Measurements from ENCODE around the gene WDR86.
A peak's percentile ranks its signal among the peaks of the same experiment; 100 is the strongest.

Gene WDR86

GRCh38 chr7:151426441-151426903 is 16.6 kb upstream of the WDR86 start:
- Histone ChIP-seq H3K27ac (ENCODE audit: low read length, poor library complexity, severe bottlenecking) (peak overlapping the region; percentile 51), H3K4ac (ENCODE audit: low read depth in 1 of 2, low read length in 2 of 2) (no peak overlapping the region), H3K27me3 (ENCODE audit: control insufficient read depth in 1 of 2, insufficient read depth in 1 of 2, low read length in 2 of 2) (no peaks in the 10 kb centered on the region), H3K18ac (ENCODE audit: low read depth in 1 of 2, low read length in 2 of 2) (peak overlapping the region in 1 of 2 experiments; percentile 28), H3K4me1 (ENCODE audit: control insufficient read depth, insufficient read depth, low read depth, low read length) (peaks cover 35% of the 10 kb centered on the region), H3K14ac (ENCODE audit: low read length in 2 of 2) (no peak overlapping the region), H3K4me2 (ENCODE audit: low read length, poor library complexity, severe bottlenecking) (no peak overlapping the region), H2BK12ac (ENCODE audit: low read length in 2 of 2) (no peak overlapping the region), H3K9ac (ENCODE audit: low read length) (peak overlapping the region; percentile 77), H2AK5ac (ENCODE audit: low read length, severe bottlenecking) (no peak overlapping the region), H2AFZ (ENCODE audit: low read depth, low read length) (no peak overlapping the region), H3K79me1 (replicated peaks; ENCODE audit: low read length, poor library complexity, severe bottlenecking) (no peaks in the 10 kb centered on the region), H3K23ac (ENCODE audit: low read length in 2 of 2) (no peak overlapping the region), H4K8ac (ENCODE audit: low read length) (no peak overlapping the region), H4K91ac (ENCODE audit: low read length) (no peak overlapping the region), H3K4me3 (ENCODE audit: insufficient read depth in 1 of 2, low read depth in 1 of 2, low read length in 2 of 2) (peak overlapping the region in 1 of 2 experiments; percentile 45), H2BK15ac (ENCODE audit: low read depth, poor library complexity, severe bottlenecking) (no peak overlapping the region), H2BK5ac (ENCODE audit: low read depth, low read length, poor library complexity, severe bottlenecking) (no peak overlapping the region), H2BK120ac (ENCODE audit: low read depth, low read length) (no peak overlapping the region), H3K36me3 (ENCODE audit: control insufficient read depth in 1 of 2, insufficient read depth in 2 of 2, low read depth in 1 of 2, low read length in 2 of 2) (no peaks in the 10 kb centered on the region), H3K9me3 (ENCODE audit: control insufficient read depth, low read length) (peaks cover 15% of the 10 kb centered on the region)
- DNase-seq: peak; percentile 79
- WGBS: 66% methylated on average over 14 of the region's 14 CpGs

- H3K4ac ChIP-seq (ENCODE audit: low read depth in 1 of 2, low read length in 2 of 2): peak overlapping the region in 1 of 2 experiments; percentile 67
- peaks cover 35% of the 10 kb centered on the region for H3K4me1 ChIP-seq (ENCODE audit: control insufficient read depth, insufficient read depth, low read depth, low read length)
- DNase-seq: peak; percentile 90
- no peak overlapping the region for H2AFZ ChIP-seq (ENCODE audit: low read depth, low read length)
- no peak overlapping the region for H3K14ac ChIP-seq (ENCODE audit: low read length in 2 of 2)
- peak overlapping the region in 1 of 2 experiments; percentile 45 for H3K4me3 ChIP-seq (ENCODE audit: insufficient read depth in 1 of 2, low read depth in 1 of 2, low read length in 2 of 2)
- no peak overlapping the region for H2BK120ac ChIP-seq (ENCODE audit: low read depth, low read length)
- H3K18ac ChIP-seq (ENCODE audit: low read depth in 1 of 2, low read length in 2 of 2): peak overlapping the region in 1 of 2 experiments; percentile 23
- H2BK15ac ChIP-seq (ENCODE audit: low read depth, poor library complexity, severe bottlenecking): no peak overlapping the region
- peak overlapping the region; percentile 77 for H3K9ac ChIP-seq (ENCODE audit: low read length)
- WGBS: 34% methylated on average over 5 of the region's 7 CpGs
- no peaks in the 10 kb centered on the region for H3K27me3 ChIP-seq (ENCODE audit: control insufficient read depth in 1 of 2, insufficient read depth in 1 of 2, low read length in 2 of 2)
- no peaks in the 10 kb centered on the region for H3K36me3 ChIP-seq (ENCODE audit: control insufficient read depth in 1 of 2, insufficient read depth in 2 of 2, low read depth in 1 of 2, low read length in 2 of 2)
- H3K4me2 ChIP-seq (ENCODE audit: low read length, poor library complexity, severe bottlenecking): no peak overlapping the region
- no peak overlapping the region for H2BK5ac ChIP-seq (ENCODE audit: low read depth, low read length, poor library complexity, severe bottlenecking)
- no peak overlapping the region for H2BK12ac ChIP-seq (ENCODE audit: low read length in 2 of 2)
- H2AK5ac ChIP-seq (ENCODE audit: low read length, severe bottlenecking): peak overlapping the region; percentile 61
- no peak overlapping the region for H4K91ac ChIP-seq (ENCODE audit: low read length)
- H3K9me3 ChIP-seq (ENCODE audit: control insufficient read depth, low read length): peaks cover 17% of the 10 kb centered on the region
- no peak overlapping the region for H3K27ac ChIP-seq (ENCODE audit: low read length, poor library complexity, severe bottlenecking)
- no peak overlapping the region for H3K23ac ChIP-seq (ENCODE audit: low read length in 2 of 2)
- no peaks in the 10 kb centered on the region for H3K79me1 ChIP-seq (replicated peaks; ENCODE audit: low read length, poor library complexity, severe bottlenecking)
- H4K8ac ChIP-seq (ENCODE audit: low read length): no peak overlapping the region
These were observed 16.0 kb upstream of the WDR86 start for GRCh38 chr7:151425670-151426440.

GRCh38 chr7:151424799-151425198 is 15.0 kb upstream of the WDR86 start:
- no peak overlapping the region for H3K23ac ChIP-seq (ENCODE audit: low read length in 2 of 2)
- H3K4me3 ChIP-seq (ENCODE audit: insufficient read depth in 1 of 2, low read depth in 1 of 2, low read length in 2 of 2): no peak overlapping the region
- WGBS: 58% methylated on average over 5 of the region's 5 CpGs
- H3K4ac ChIP-seq (ENCODE audit: low read depth in 1 of 2, low read length in 2 of 2): no peak overlapping the region
- peaks cover 23% of the 10 kb centered on the region for H3K9me3 ChIP-seq (ENCODE audit: control insufficient read depth, low read length)
- H3K9ac ChIP-seq (ENCODE audit: low read length): no peak overlapping the region
- H4K91ac ChIP-seq (ENCODE audit: low read length): no peak overlapping the region
- H2BK120ac ChIP-seq (ENCODE audit: low read depth, low read length): no peak overlapping the region
- no peaks in the 10 kb centered on the region for H3K79me1 ChIP-seq (replicated peaks; ENCODE audit: low read length, poor library complexity, severe bottlenecking)
- H3K18ac ChIP-seq (ENCODE audit: low read depth in 1 of 2, low read length in 2 of 2): no peak overlapping the region
- H2AK5ac ChIP-seq (ENCODE audit: low read length, severe bottlenecking): no peak overlapping the region
- no peak overlapping the region for H3K14ac ChIP-seq (ENCODE audit: low read length in 2 of 2)
- H3K36me3 ChIP-seq (ENCODE audit: control insufficient read depth in 1 of 2, insufficient read depth in 2 of 2, low read depth in 1 of 2, low read length in 2 of 2): no peaks in the 10 kb centered on the region
- H4K8ac ChIP-seq (ENCODE audit: low read length): no peak overlapping the region
- H3K27me3 ChIP-seq (ENCODE audit: control insufficient read depth in 1 of 2, insufficient read depth in 1 of 2, low read length in 2 of 2): no peaks in the 10 kb centered on the region
- no peak overlapping the region for H2AFZ ChIP-seq (ENCODE audit: low read depth, low read length)
- no peak overlapping the region for H3K4me2 ChIP-seq (ENCODE audit: low read length, poor library complexity, severe bottlenecking)
- no peak overlapping the region for H2BK12ac ChIP-seq (ENCODE audit: low read length in 2 of 2)
- peak; percentile 77 for DNase-seq
- no peak overlapping the region for H2BK5ac ChIP-seq (ENCODE audit: low read depth, low read length, poor library complexity, severe bottlenecking)
- no peak overlapping the region for H2BK15ac ChIP-seq (ENCODE audit: low read depth, poor library complexity, severe bottlenecking)
- H3K27ac ChIP-seq (ENCODE audit: low read length, poor library complexity, severe bottlenecking): no peak overlapping the region
- peaks cover 31% of the 10 kb centered on the region for H3K4me1 ChIP-seq (ENCODE audit: control insufficient read depth, insufficient read depth, low read depth, low read length)

GRCh38 chr7:151423936-151424335 is 14.1 kb upstream of the WDR86 start:
- H3K79me1 ChIP-seq (replicated peaks; ENCODE audit: low read length, poor library complexity, severe bottlenecking): no peaks in the 10 kb centered on the region
- no peak overlapping the region for H3K14ac ChIP-seq (ENCODE audit: low read length in 2 of 2)
- no peak overlapping the region for H3K23ac ChIP-seq (ENCODE audit: low read length in 2 of 2)
- no peak overlapping the region for H3K4ac ChIP-seq (ENCODE audit: low read depth in 1 of 2, low read length in 2 of 2)
- no peak overlapping the region for H4K8ac ChIP-seq (ENCODE audit: low read length)
- DNase-seq: no peak
- H3K27me3 ChIP-seq (ENCODE audit: control insufficient read depth in 1 of 2, insufficient read depth in 1 of 2, low read length in 2 of 2): no peaks in the 10 kb centered on the region
- H2BK15ac ChIP-seq (ENCODE audit: low read depth, poor library complexity, severe bottlenecking): no peak overlapping the region
- H4K91ac ChIP-seq (ENCODE audit: low read length): no peak overlapping the region
- 94% methylated on average over 4 of the region's 5 CpGs for WGBS
- peaks cover 27% of the 10 kb centered on the region for H3K9me3 ChIP-seq (ENCODE audit: control insufficient read depth, low read length)
- H3K36me3 ChIP-seq (ENCODE audit: control insufficient read depth in 1 of 2, insufficient read depth in 2 of 2, low read depth in 1 of 2, low read length in 2 of 2): no peaks in the 10 kb centered on the region
- no peak overlapping the region for H2BK120ac ChIP-seq (ENCODE audit: low read depth, low read length)
- H3K4me1 ChIP-seq (ENCODE audit: control insufficient read depth, insufficient read depth, low read depth, low read length): peaks cover 24% of the 10 kb centered on the region
- H2AFZ ChIP-seq (ENCODE audit: low read depth, low read length): no peak overlapping the region
- H3K27ac ChIP-seq (ENCODE audit: low read length, poor library complexity, severe bottlenecking): no peak overlapping the region
- no peak overlapping the region for H3K4me2 ChIP-seq (ENCODE audit: low read length, poor library complexity, severe bottlenecking)
- H2BK5ac ChIP-seq (ENCODE audit: low read depth, low read length, poor library complexity, severe bottlenecking): no peak overlapping the region
- H3K9ac ChIP-seq (ENCODE audit: low read length): no peak overlapping the region
- no peak overlapping the region for H2AK5ac ChIP-seq (ENCODE audit: low read length, severe bottlenecking)
- H3K4me3 ChIP-seq (ENCODE audit: insufficient read depth in 1 of 2, low read depth in 1 of 2, low read length in 2 of 2): no peak overlapping the region
- no peak overlapping the region for H3K18ac ChIP-seq (ENCODE audit: low read depth in 1 of 2, low read length in 2 of 2)
- H2BK12ac ChIP-seq (ENCODE audit: low read length in 2 of 2): no peak overlapping the region

Measured in mesenchymal stem cell (in vitro differentiated cells and primary cell).